ENCODE data around the gene PIH1D1. TPM values are rescaled to one million over a fixed set of nuclear protein-coding genes. Genes with fewer than 3 reads are reported as not detected.
"Not testable (repeated sequence)": the region's sequence is repeated elsewhere in the genome, so short reads cannot be mapped to it uniquely, and the experiment has no call there.

PIH1D1 gene
- total RNA-seq, 2 donors from 2014 or later = 92.9 to 184 TPM

- H3K9me3 Mint-ChIP-seq; ATAC-seq; DNase-seq (ENCODE audit: low spot score in 2 of 2): not testable (repeated sequence)
- Mint-ChIP-seq H3K27ac (peak overlapping the region; percentile 67 to 69), H3K36me3 (peaks cover 0 to 17% of the 10 kb centered on the region in 2 donors)
Observed at GRCh38 chr19:49444100-49444700, 7.4 kb downstream of the PIH1D1 start.

GRCh38 chr19:49443366-49444099, 8.1 kb downstream of the PIH1D1 start:
- Mint-ChIP-seq H3K9me3 (no peaks in the 10 kb centered on the region), H3K36me3 (peaks cover 0 to 11% of the 10 kb centered on the region in 2 donors), H3K27ac (peak overlapping the region in 1 of 2 donors; percentile 67)
- DNase-seq (ENCODE audit: low spot score in 2 of 2) (peak; percentile 94 to 96), ATAC-seq (peak; percentile 86 to 92)

GRCh38 chr19:49442771-49443365, 8.7 kb downstream of the PIH1D1 start:
- H3K36me3 Mint-ChIP-seq = peaks cover 0 to 6% of the 10 kb centered on the region in 2 donors
- H3K9me3 Mint-ChIP-seq = no peaks in the 10 kb centered on the region
- H3K27ac Mint-ChIP-seq = peak overlapping the region in 1 of 2 donors; percentile 67
- ATAC-seq = peak; percentile 30 to 50
- peak in 1 of 2 donors; percentile 74 for DNase-seq (ENCODE audit: low spot score in 2 of 2)

- Mint-ChIP-seq H3K9me3 (no peaks in the 10 kb centered on the region), H3K27ac (no peak overlapping the region), H3K36me3 (peaks cover 0 to 6% of the 10 kb centered on the region in 2 donors)
- ATAC-seq = no peak
- DNase-seq (ENCODE audit: low spot score in 2 of 2) = no peak
Observed at GRCh38 chr19:49442354-49442753, 9.3 kb downstream of the PIH1D1 start.

GRCh38 chr19:49441960-49442350, 9.7 kb downstream of the PIH1D1 start:
- H3K27ac Mint-ChIP-seq = no peak overlapping the region
- ATAC-seq = no peak

GRCh38 chr19:49441210-49441959, 10.2 kb downstream of the PIH1D1 start, which contains the start of gene SLC17A7:
TSS of gene SLC17A7 (minus strand) at chr19:49441527. CDS start at chr19:49441379, 148 bp downstream.
- Mint-ChIP-seq H3K9me3 (no peaks in the 10 kb centered on the region), H3K27ac (no peak within 1 kb of the TSS), H3K36me3 (peaks cover 0 to 2% of the 10 kb centered on the region in 2 donors)
- no peak for DNase-seq (ENCODE audit: low spot score in 2 of 2)
- peak in 1 of 2 donors; percentile 19 for ATAC-seq

More at GRCh38 chr19:49441960-49442350, 9.7 kb downstream of the PIH1D1 start:
- Mint-ChIP-seq H3K9me3 (no peaks in the 10 kb centered on the region), H3K36me3 (peaks cover 0 to 6% of the 10 kb centered on the region in 2 donors)
- no peak for DNase-seq (ENCODE audit: low spot score in 2 of 2)

GRCh38 chr19:49440439-49441209, 11.0 kb downstream of the PIH1D1 start:
- DNase-seq (ENCODE audit: low spot score in 2 of 2) = no peak
- Mint-ChIP-seq H3K27ac (no peak overlapping the region), H3K36me3 (no peaks in the 10 kb centered on the region), H3K9me3 (no peaks in the 10 kb centered on the region)
- no peak for ATAC-seq

- H3K27ac Mint-ChIP-seq = no peak overlapping the region
- DNase-seq (ENCODE audit: low spot score in 2 of 2) = no peak
Observed at GRCh38 chr19:49439836-49440235, 11.8 kb downstream of the PIH1D1 start.

GRCh38 chr19:49438261-49438660, 13.4 kb downstream of the PIH1D1 start:
- no peaks in the 10 kb centered on the region for H3K36me3 Mint-ChIP-seq
- H3K9me3 Mint-ChIP-seq = no peaks in the 10 kb centered on the region
- no peak for ATAC-seq
- H3K27ac Mint-ChIP-seq = no peak overlapping the region
- no peak for DNase-seq (ENCODE audit: low spot score in 2 of 2)

More at GRCh38 chr19:49439836-49440235, 11.8 kb downstream of the PIH1D1 start:
- Mint-ChIP-seq H3K9me3 (no peaks in the 10 kb centered on the region), H3K36me3 (no peaks in the 10 kb centered on the region)
- no peak for ATAC-seq

GRCh38 chr19:49437231-49437630, 14.4 kb downstream of the PIH1D1 start:
- no peak overlapping the region for H3K27ac Mint-ChIP-seq
- ATAC-seq (no peak), DNase-seq (ENCODE audit: low spot score in 2 of 2) (no peak)
- H3K36me3 Mint-ChIP-seq = peaks cover 0 to 1% of the 10 kb centered on the region in 2 donors
- H3K9me3 Mint-ChIP-seq = no peaks in the 10 kb centered on the region

GRCh38 chr19:49436381-49437017, 15.1 kb downstream of the PIH1D1 start:
- H3K27ac Mint-ChIP-seq = no peak overlapping the region
- no peaks in the 10 kb centered on the region for H3K9me3 Mint-ChIP-seq
- DNase-seq (ENCODE audit: low spot score in 2 of 2) (peak in 1 of 2 donors; percentile 68), ATAC-seq (peak in 1 of 2 donors; percentile 33)
- H3K36me3 Mint-ChIP-seq = peaks cover 0 to 5% of the 10 kb centered on the region in 2 donors

- H3K27ac Mint-ChIP-seq = no peak overlapping the region
- H3K9me3 Mint-ChIP-seq = no peaks in the 10 kb centered on the region
- no peak for DNase-seq (ENCODE audit: low spot score in 2 of 2)
- peaks cover 0 to 5% of the 10 kb centered on the region in 2 donors for H3K36me3 Mint-ChIP-seq
- no peak for ATAC-seq
Observed at GRCh38 chr19:49435670-49436069, 15.9 kb downstream of the PIH1D1 start.

- DNase-seq (ENCODE audit: low spot score in 2 of 2) (no peak), ATAC-seq (no peak)
- H3K36me3 Mint-ChIP-seq = peaks cover 0 to 5% of the 10 kb centered on the region in 2 donors
- no peak overlapping the region for H3K27ac Mint-ChIP-seq
- H3K9me3 Mint-ChIP-seq = no peaks in the 10 kb centered on the region
Observed at GRCh38 chr19:49434907-49435583, 16.6 kb downstream of the PIH1D1 start.

- no peak overlapping the region for H3K27ac Mint-ChIP-seq
- DNase-seq (ENCODE audit: low spot score in 2 of 2) = no peak
- peaks cover 5 to 6% of the 10 kb centered on the region in 2 donors for H3K36me3 Mint-ChIP-seq
- H3K9me3 Mint-ChIP-seq = no peaks in the 10 kb centered on the region
- no peak for ATAC-seq
Observed at GRCh38 chr19:49433240-49433901, 18.2 kb downstream of the PIH1D1 start.

All from activated naive CD4-positive, alpha-beta T cell treated with anti-CD3 and anti-CD28 coated beads, Interleukin-2, amount 50 U/mL, for 72 hours (primary cell).